GM12891 (cell line): ENCODE data around the gene PANX3.

Experiments used
- PAX5 ChIP-seq: IDR thresholded peaks from 2 replicates; pipeline ENCODE4 v1.6.1; 2011; ENCODE audit warnings: low read length, moderate library complexity, mild to moderate bottlenecking; ENCODE audit not compliant: insufficient read depth, severe bottlenecking
- POLR2A ChIP-seq: IDR thresholded peaks from 2 replicates; pipeline ENCODE4 v1.6.1; 2011; ENCODE audit warnings: low read depth, low read length, control low read depth
- POLR2AphosphoS5 ChIP-seq: IDR thresholded peaks from 2 replicates; pipeline ENCODE4 v1.6.1; 2011; ENCODE audit warnings: low read depth, low read length, control low read depth
- POU2F2 ChIP-seq: IDR thresholded peaks from 2 replicates; pipeline ENCODE4 v1.6.1; 2011; ENCODE audit warnings: low read depth, mild to moderate bottlenecking, control low read depth, low read length, moderate library complexity
- SPI1 ChIP-seq: IDR thresholded peaks from 2 replicates; pipeline ENCODE4 v1.6.1; 2011; ENCODE audit warnings: low read depth, low read length, control low read depth
- TAF1 ChIP-seq: IDR thresholded peaks from 2 replicates; pipeline ENCODE4 v1.6.1; 2011; ENCODE audit warnings: low read depth, low read length, control low read depth

GRCh38 chr11:124595302-124595701, 15.9 kb upstream of the PANX3 start:
- TF ChIP-seq POLR2AphosphoS5: no peak
- no peak for TF ChIP-seq POLR2A
- TF ChIP-seq TAF1: no peak
- TF ChIP-seq SPI1: no peak
- TF ChIP-seq POU2F2: no peak
- TF ChIP-seq PAX5: no peak
